Adrenal gland (tissue), 19 donors: ENCODE measurements around the gene DAZAP1. TPM values are rescaled to one million over a fixed set of nuclear protein-coding genes. Genes with fewer than 3 reads are reported as not detected.

Experiments used
- DNase-seq, 7 donors: peaks; one replicate each; pipeline ENCODE4 v3.0.0-alpha.2; 2019 to 2020
- H3K27ac ChIP-seq, 5 donors: fragments of 200-600 bp; sonication (generic) in 4 of 5; 1 replicate in 3 of 5; 2 replicates in 2 of 5; pipeline versions ENCODE4 v1.5.1 to v1.8.0; 2016 to 2020; ENCODE audit warnings: mild to moderate bottlenecking in 1 of 5
- H3K27me3 ChIP-seq: fragments of 200-600 bp; 2 replicates; pipeline ENCODE4 v1.8.0; 2021
- H3K36me3 ChIP-seq, 2 donors: fragments of 200-600 bp; replicated peaks in 1 of 2; 1 replicate in 1 of 2; 2 replicates in 1 of 2; pipeline versions ENCODE4 v1.5.1 to v1.8.0; 2018 to 2022
- H3K4me1 ChIP-seq, 2 donors: fragments of 200-600 bp; replicated peaks in 1 of 2; 1 replicate in 1 of 2; 2 replicates in 1 of 2; pipeline versions ENCODE4 v1.5.1 to v1.8.0; 2018 to 2021
- H3K4me3 ChIP-seq, 4 donors: fragments of 200-600 bp; sonication (generic) in 3 of 4; one replicate each; pipeline ENCODE4 v1.5.1; 2016 to 2018
- H3K9me3 ChIP-seq, 3 donors: fragments of 200-600 bp; sonication (generic) in 1 of 3; replicated peaks in 1 of 3; 1 replicate in 2 of 3; 2 replicates in 1 of 3; pipeline versions ENCODE4 v1.5.1 to v1.8.0; 2016 to 2021
- CTCF ChIP-seq, 6 experiments: fragments of 450-650 bp in 4 of 6; fragments of 200-600 bp in 2 of 6; sonication (generic) in 1 of 6; IDR thresholded peaks; 1 replicate in 5 of 6; 2 replicates in 1 of 6; pipeline versions ENCODE4 v1.5.1 to v1.8.0; 2016 to 2021; ENCODE audit warnings: antibody characterized with exemption in 6 of 6, mild to moderate bottlenecking in 2 of 6, moderate library complexity in 1 of 6
- POLR2A ChIP-seq, 2 donors: fragments of 450-650 bp; IDR thresholded peaks; one replicate each; pipeline ENCODE4 v1.6.1; 2017; ENCODE audit warnings: antibody characterized with exemption in 2 of 2, mild to moderate bottlenecking in 2 of 2, moderate library complexity in 1 of 2
- WGBS, 4 donors: extraction: QIAGEN DNeasy Blood & Tissue Kit in 2 of 4; methylation state at CpG; one replicate each; pipeline versions ENCODE4 v1.1.5 to v1.1.7; 2013 to 2017; 5-methylcytosine and 5-hydroxymethylcytosine counted together
- intact Hi-C, 2 donors: fragments of 100-400 bp; cut with DNase I; formaldehyde crosslinking; loops; one replicate each; pipeline versions ENCODE4 v1.14.1 to v1.15.0; 2022 to 2023
- long read RNA-seq, 10 donors: library from polyadenylated mRNA in 3 of 10; unstranded in 2 of 10; stranded (forward) in 1 of 10; transcript quantifications; one replicate each; pipeline ENCODE4 v2.0.0 and lab custom pipeline, GENCODE V29; 2021 to 2026
- polyA plus RNA-seq, 3 donors: library from polyadenylated mRNA; stranded (reverse); fragments of 200-250 nt in 2 of 3; fragments of 350-450 nt in 1 of 3; fragmentation: Illumina TruSeq in 1 of 3; extraction: RNeasy Lipid Tissue Mini Kit (QIAGEN cat#74804) in 1 of 3; gene quantifications; one replicate each; pipeline ENCODE4 v1.2.3, GENCODE V29; 2013 to 2014
- total RNA-seq, 9 donors: library from RNA; depleted of rRNA in 4 of 9; stranded (reverse); fragments of >200 nt in 4 of 9; fragments of 120-200 nt in 1 of 9; fragmentation: NEBNext Ultra II Directional in 1 of 9; extraction: Animal tissue kit (Norgen Biotek cat#: 25700) in 1 of 9; gene quantifications; one replicate each; pipeline versions ENCODE4 v1.1.0 to v1.2.4, GENCODE V29; 2013 to 2023
- donor health status: healthy with polysubstance abuse.
- donor health status: Bipolar disorder and iron deficiency.
- donor health status: DM: yes; HTN: yes; CAD: no.
- donor health status: DM: no; HTN: no; CAD: no.
- donor health status: DM: no; HTN: no; CAD: no.
- donor health status: DM: yes; HTN: yes; CAD: no.

The DAZAP1 gene
- total RNA-seq (10 to 100 TPM; 11.5 to 87.5 (median 41.4) TPM), polyA plus RNA-seq (100 to 1,000 TPM in 1 of 3 donors, 10 to 100 TPM in 2; 60.0 to 117 (median 77.5) TPM)
- long read RNA-seq, donor 1, transcript DAZAP1-208 (1 exons, 3,642 nt) = major isoform, 39 of 50 reads
- long read RNA-seq, donor 1, transcript DAZAP1-201 (12 exons, 2,160 nt) = minor isoform, 5 of 50 reads
- long read RNA-seq, donor 1, transcript DAZAP1-203 (5 exons, 3,943 nt) = minor isoform, 5 of 50 reads
- long read RNA-seq, donor 1, partial matches to known transcripts = 0 of 50 reads
- long read RNA-seq, donor 1, other reads (novel, unspliced or antisense) = 0 of 50 reads
- long read RNA-seq, donor 2, transcript DAZAP1-208 (1 exons, 3,642 nt) = major isoform, 49 of 52 reads
- long read RNA-seq, donor 2, partial matches to known transcripts = 0 of 52 reads
- long read RNA-seq, donor 2, other reads (novel, unspliced or antisense) = 0 of 52 reads
- long read RNA-seq, donor 3, transcript DAZAP1-208 (1 exons, 3,642 nt) = major isoform, 26 of 30 reads
- long read RNA-seq, donor 3, partial matches to known transcripts = 0 of 30 reads
- long read RNA-seq, donor 3, other reads (novel, unspliced or antisense) = 0 of 30 reads
- long read RNA-seq, donor 4 = 0 reads
- long read RNA-seq, donor 5, transcript DAZAP1-201 (12 exons, 2,160 nt) = major isoform, 11 of 28 reads
- long read RNA-seq, donor 5, partial matches to known transcripts = 2 of 28 reads
- long read RNA-seq, donor 5, other reads (novel, unspliced or antisense) = 6 of 28 reads
- long read RNA-seq, donor 6, partial matches to known transcripts = 0 of 2 reads
- long read RNA-seq, donor 6, other reads (novel, unspliced or antisense) = 0 of 2 reads
- long read RNA-seq, donor 7, transcript DAZAP1-208 (1 exons, 3,642 nt) = major isoform, 31 of 34 reads
- long read RNA-seq, donor 7, partial matches to known transcripts = 0 of 34 reads
- long read RNA-seq, donor 7, other reads (novel, unspliced or antisense) = 0 of 34 reads
- long read RNA-seq, donor 8, transcript DAZAP1-208 (1 exons, 3,642 nt) = major isoform, 24 of 37 reads
- long read RNA-seq, donor 8, transcript DAZAP1-201 (12 exons, 2,160 nt) = minor isoform, 5 of 37 reads
- long read RNA-seq, donor 8, partial matches to known transcripts = 0 of 37 reads
- long read RNA-seq, donor 8, other reads (novel, unspliced or antisense) = 0 of 37 reads
- long read RNA-seq, donor 9, transcript DAZAP1-208 (1 exons, 3,642 nt) = major isoform, 24 of 26 reads
- long read RNA-seq, donor 9, partial matches to known transcripts = 0 of 26 reads
- long read RNA-seq, donor 9, other reads (novel, unspliced or antisense) = 0 of 26 reads
- long read RNA-seq, donor 10, transcript DAZAP1-208 (1 exons, 3,642 nt) = major isoform, 13 of 16 reads
- long read RNA-seq, donor 10, partial matches to known transcripts = 0 of 16 reads
- long read RNA-seq, donor 10, other reads (novel, unspliced or antisense) = 0 of 16 reads

- H3K4me1 ChIP-seq = peaks cover 28 to 38% of the 10 kb centered on the region in 2 donors
- peak within 1 kb of the TSS; percentile 40 to 99 (median 94) for H3K27ac ChIP-seq
- H3K27me3 ChIP-seq = no peaks in the 10 kb centered on the region
- intact Hi-C loops = no loop called here
- DNase-seq = peak in 1 of 7 donors; percentile 46
- peaks cover 0 to 3% of the 10 kb centered on the region in 2 donors for H3K36me3 ChIP-seq
- H3K4me3 ChIP-seq = peak within 1 kb of the TSS; percentile 40 to 99 (median 78)
- H3K9me3 ChIP-seq = no peaks in the 10 kb centered on the region
- 0% methylated on average over 82 to 109 of the region's 121 CpGs; no CpG with 5 or more reads in 2 of the 4 donors for WGBS, 4 donors
- TF ChIP-seq POLR2A (IDR thresholded peaks at IDR 0.05) (peak; percentile 60 to 67), CTCF (IDR thresholded peaks at IDR 0.05) (no peak)
These were observed at the start of gene DAZAP1 for GRCh38 chr19:1407528-1408299. DAZAP1 (plus strand) TSS chr19:1407586; CDS start chr19:1407774, 188 bp downstream.

- H3K4me1 ChIP-seq = peaks cover 18 to 38% of the 10 kb centered on the region in 2 donors
- 69 to 88% (median 78%) methylated on average over 19 to 30 of the region's 30 CpGs for WGBS, 4 donors
- no peak for DNase-seq
- H3K4me3 ChIP-seq = no peak overlapping the region
- no peaks in the 10 kb centered on the region for H3K9me3 ChIP-seq
- intact Hi-C loops = no loop called here
- H3K27me3 ChIP-seq = no peaks in the 10 kb centered on the region
- TF ChIP-seq CTCF (IDR thresholded peaks at IDR 0.05) (no peak), POLR2A (IDR thresholded peaks at IDR 0.05) (no peak)
- peak overlapping the region in 3 of 5 donors; percentile 13 to 62 (median 59) for H3K27ac ChIP-seq
- peaks cover 0 to 53% of the 10 kb centered on the region in 2 donors for H3K36me3 ChIP-seq
These were observed 47.1 kb upstream of the DAZAP1 start for GRCh38 chr19:1360126-1360817.

- 45 to 69% (median 48%) methylated on average over 29 to 31 of the region's 31 CpGs for WGBS, 4 donors
- peaks cover 0 to 60% of the 10 kb centered on the region in 2 donors for H3K36me3 ChIP-seq
These were observed 46.4 kb upstream of the DAZAP1 start for GRCh38 chr19:1360818-1361461.

More at GRCh38 chr19:1360818-1361461, 46.4 kb upstream of the DAZAP1 start:
- intact Hi-C loops = no loop called here
- no peaks in the 10 kb centered on the region for H3K27me3 ChIP-seq
- H3K4me1 ChIP-seq = peaks cover 18 to 33% of the 10 kb centered on the region in 2 donors
- no peak overlapping the region for H3K4me3 ChIP-seq
- no peaks in the 10 kb centered on the region for H3K9me3 ChIP-seq
- no peak for TF ChIP-seq POLR2A (IDR thresholded peaks at IDR 0.05)
- no peak for TF ChIP-seq CTCF (IDR thresholded peaks at IDR 0.05)
- H3K27ac ChIP-seq = peak overlapping the region in 3 of 5 donors; percentile 13 to 62 (median 59)
- DNase-seq = peak; percentile 61 to 85 (median 69)
